Subcutaneous adipose tissue (tissue), 4 donors: ENCODE data around the gene NEU1. TPM values are rescaled to one million over a fixed set of nuclear protein-coding genes. Genes with fewer than 3 reads are reported as not detected.

ENCODE experiments used
- total RNA-seq, 4 donors: library from RNA; depleted of rRNA; stranded (reverse); fragments of >200 nt; gene quantifications; one replicate each; pipeline ENCODE4 v1.1.0, GENCODE V29; 2016
- TF ChIP-seq, protein P1 (sequence below): fragments of 450-650 bp; IDR thresholded peaks from one replicate; pipeline ENCODE4 v1.5.1; 2016; ENCODE audit warnings: low read depth, mild to moderate bottlenecking, control low read depth, antibody characterized with exemption, moderate library complexity

NEU1 gene
- total RNA-seq, 4 donors from 2014 or later: 24.9 to 46.6 (median 40.2) TPM

DNA sequence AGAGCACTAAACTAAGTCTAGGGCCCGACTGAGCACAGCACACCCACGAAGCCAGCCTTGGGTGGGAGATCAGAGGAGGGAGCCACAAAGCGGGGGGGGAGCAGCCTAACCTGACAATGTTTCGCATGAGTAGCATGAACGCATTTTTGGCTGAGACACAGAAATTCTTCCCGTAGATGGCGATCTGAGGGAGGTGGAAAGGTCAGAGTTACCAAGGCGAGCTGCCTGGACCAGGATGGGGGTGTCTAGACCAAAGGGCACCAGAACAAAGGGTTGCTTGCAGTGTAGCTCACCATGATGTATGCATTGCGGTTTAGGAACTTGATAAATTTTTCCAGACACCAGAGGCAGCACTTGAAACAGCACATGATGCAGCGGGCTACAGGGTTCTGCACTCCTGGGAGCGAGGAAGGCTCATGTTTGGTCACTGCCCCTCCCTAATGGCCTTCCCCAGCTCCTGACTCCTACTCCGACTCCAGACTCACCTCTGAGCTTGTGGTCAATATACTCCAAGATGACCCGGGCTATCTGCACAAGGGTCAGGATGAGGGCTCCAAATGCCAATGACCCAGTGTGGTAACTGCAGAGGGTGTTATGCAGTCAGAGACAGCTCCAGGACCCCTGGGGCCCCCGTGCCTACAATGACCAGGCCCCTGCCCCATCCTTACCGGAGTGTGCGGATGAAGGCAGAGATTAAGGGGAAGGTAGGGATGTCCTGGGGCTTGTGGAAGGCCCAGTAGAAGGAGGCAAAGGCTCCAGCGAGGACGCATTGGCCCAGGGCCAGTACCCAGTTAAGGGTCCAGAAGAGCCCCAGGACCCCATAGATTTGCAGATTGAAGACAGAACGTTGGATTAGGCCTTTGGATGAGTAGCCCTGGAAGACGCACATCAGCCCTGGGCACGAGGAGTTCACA is 2.8 kb upstream of the NEU1 start:
- TF ChIP-seq, protein P1, sequence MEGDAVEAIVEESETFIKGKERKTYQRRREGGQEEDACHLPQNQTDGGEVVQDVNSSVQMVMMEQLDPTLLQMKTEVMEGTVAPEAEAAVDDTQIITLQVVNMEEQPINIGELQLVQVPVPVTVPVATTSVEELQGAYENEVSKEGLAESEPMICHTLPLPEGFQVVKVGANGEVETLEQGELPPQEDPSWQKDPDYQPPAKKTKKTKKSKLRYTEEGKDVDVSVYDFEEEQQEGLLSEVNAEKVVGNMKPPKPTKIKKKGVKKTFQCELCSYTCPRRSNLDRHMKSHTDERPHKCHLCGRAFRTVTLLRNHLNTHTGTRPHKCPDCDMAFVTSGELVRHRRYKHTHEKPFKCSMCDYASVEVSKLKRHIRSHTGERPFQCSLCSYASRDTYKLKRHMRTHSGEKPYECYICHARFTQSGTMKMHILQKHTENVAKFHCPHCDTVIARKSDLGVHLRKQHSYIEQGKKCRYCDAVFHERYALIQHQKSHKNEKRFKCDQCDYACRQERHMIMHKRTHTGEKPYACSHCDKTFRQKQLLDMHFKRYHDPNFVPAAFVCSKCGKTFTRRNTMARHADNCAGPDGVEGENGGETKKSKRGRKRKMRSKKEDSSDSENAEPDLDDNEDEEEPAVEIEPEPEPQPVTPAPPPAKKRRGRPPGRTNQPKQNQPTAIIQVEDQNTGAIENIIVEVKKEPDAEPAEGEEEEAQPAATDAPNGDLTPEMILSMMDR: no peak

- TF ChIP-seq, protein P1: no peak
Measured at GRCh38 chr6:31864818-31865204, 2.2 kb upstream of the NEU1 start.

- TF ChIP-seq, protein P1: no peak
Measured at GRCh38 chr6:31861919-31862343, 690 bp downstream of the NEU1 start.

- TF ChIP-seq, protein P1: no peak
Measured at GRCh38 chr6:31861150-31861549, 1.5 kb downstream of the NEU1 start.

- TF ChIP-seq, protein P1: no peak
Measured at GRCh38 chr6:31860349-31860748, 2.3 kb downstream of the NEU1 start.

GRCh38 chr6:31859923-31860322 is 2.7 kb downstream of the NEU1 start:
- TF ChIP-seq, protein P1: no peak

DNA sequence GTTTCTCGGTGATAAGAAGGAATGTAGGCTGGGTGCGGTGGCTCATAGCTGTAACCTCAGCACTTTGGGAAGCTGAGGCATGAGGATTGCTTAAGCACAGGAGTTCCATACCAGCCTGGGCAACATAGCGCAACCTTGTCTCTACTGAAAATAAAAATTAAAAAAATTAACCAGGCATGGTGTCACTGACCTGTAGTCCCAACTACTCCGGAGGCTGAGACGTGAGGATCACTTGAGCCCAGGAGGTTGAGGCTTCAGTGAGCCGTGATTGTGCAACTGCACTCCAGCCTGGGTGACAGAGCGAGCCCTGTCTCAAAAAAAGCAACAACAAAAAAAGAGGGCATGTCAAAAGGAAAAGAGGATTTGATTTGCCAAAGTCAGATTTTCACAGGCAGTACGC is 3.9 kb downstream of the NEU1 start:
- TF ChIP-seq, protein P1: no peak
